Measurements from ENCODE around the gene ACKR2.

ACKR2 gene

GRCh38 chr3:42809202-42809601 lies at the start of gene ACKR2:
Gene ACKR2, plus strand, starts transcription at chr3:42809445. Its CDS starts 55,058 bp downstream, at chr3:42864503.
- DNase-seq (ENCODE audit: extremely low read depth in 1 of 2, low read depth in 1 of 2): no peak

- DNase-seq (ENCODE audit: extremely low read depth in 1 of 2, low read depth in 1 of 2): no peak
Observed at GRCh38 chr3:42762046-42762724, 47.1 kb upstream of the ACKR2 start.

- DNase-seq (ENCODE audit: extremely low read depth in 1 of 2, low read depth in 1 of 2): no peak
Observed at GRCh38 chr3:42763021-42763420, 46.2 kb upstream of the ACKR2 start.

- DNase-seq (ENCODE audit: extremely low read depth in 1 of 2, low read depth in 1 of 2): no peak
Observed at GRCh38 chr3:42764115-42764514, 45.1 kb upstream of the ACKR2 start.

- DNase-seq (ENCODE audit: extremely low read depth in 1 of 2, low read depth in 1 of 2): no peak
Observed at GRCh38 chr3:42764561-42765295, 44.5 kb upstream of the ACKR2 start.

- DNase-seq (ENCODE audit: extremely low read depth in 1 of 2, low read depth in 1 of 2): no peak
Observed at GRCh38 chr3:42769477-42770131, 39.6 kb upstream of the ACKR2 start.

GRCh38 chr3:42771271-42771670 lies 38.0 kb upstream of the ACKR2 start:
- DNase-seq (ENCODE audit: extremely low read depth in 1 of 2, low read depth in 1 of 2): no peak

GRCh38 chr3:42772670-42773408 lies 36.4 kb upstream of the ACKR2 start, which contains the start of gene CCDC13:
Gene CCDC13, minus strand, starts transcription at chr3:42773253. Its CDS starts 14,908 bp downstream, at chr3:42758345.
- peak; percentile 79 to 81 for DNase-seq (ENCODE audit: extremely low read depth in 1 of 2, low read depth in 1 of 2)

GRCh38 chr3:42773409-42773751 lies 35.9 kb upstream of the ACKR2 start:
- DNase-seq (ENCODE audit: extremely low read depth in 1 of 2, low read depth in 1 of 2): no peak

- no peak for DNase-seq (ENCODE audit: extremely low read depth in 1 of 2, low read depth in 1 of 2)
Observed at GRCh38 chr3:42778644-42779043, 30.6 kb upstream of the ACKR2 start.

GRCh38 chr3:42780398-42780797 lies 28.8 kb upstream of the ACKR2 start:
- no peak for DNase-seq (ENCODE audit: extremely low read depth in 1 of 2, low read depth in 1 of 2)

GRCh38 chr3:42780892-42781700 lies 28.1 kb upstream of the ACKR2 start:
- DNase-seq (ENCODE audit: extremely low read depth in 1 of 2, low read depth in 1 of 2): no peak

- DNase-seq (ENCODE audit: extremely low read depth in 1 of 2, low read depth in 1 of 2): no peak
Observed at GRCh38 chr3:42786212-42786611, 23.0 kb upstream of the ACKR2 start.

- DNase-seq (ENCODE audit: extremely low read depth in 1 of 2, low read depth in 1 of 2): no peak
Observed at GRCh38 chr3:42786631-42787030, 22.6 kb upstream of the ACKR2 start.

GRCh38 chr3:42790714-42791229 lies 18.5 kb upstream of the ACKR2 start:
- DNase-seq (ENCODE audit: extremely low read depth in 1 of 2, low read depth in 1 of 2): no peak

- DNase-seq (ENCODE audit: extremely low read depth in 1 of 2, low read depth in 1 of 2): no peak
Observed at GRCh38 chr3:42795621-42796181, 13.5 kb upstream of the ACKR2 start.

- DNase-seq (ENCODE audit: extremely low read depth in 1 of 2, low read depth in 1 of 2): no peak
Observed at GRCh38 chr3:42796332-42796885, 12.8 kb upstream of the ACKR2 start.

GRCh38 chr3:42799376-42799775 lies 9.9 kb upstream of the ACKR2 start:
- DNase-seq (ENCODE audit: extremely low read depth in 1 of 2, low read depth in 1 of 2): no peak

- no peak for DNase-seq (ENCODE audit: extremely low read depth in 1 of 2, low read depth in 1 of 2)
Observed at GRCh38 chr3:42800251-42800650, 9.0 kb upstream of the ACKR2 start.

Measured in activated CD8-positive, alpha-beta memory T cell treated with anti-CD3 and anti-CD28 coated beads for 1 hour (primary cell).